SU-DHL-6 (cell line): ENCODE results near the gene TCF21.

Source experiments
- CTCF ChIP-seq: fragments of 200-600 bp; sonication (generic); IDR thresholded peaks from one replicate; pipeline ENCODE4 v1.5.1; 2017; ENCODE audit warnings: antibody characterized with exemption, mild to moderate bottlenecking, low read length, moderate library complexity; ENCODE audit not compliant: insufficient read depth, poor library complexity, severe bottlenecking
- EZH2phosphoT487 ChIP-seq: fragments of 200-600 bp; sonication (generic), shearing (Covaris generic); conservative IDR thresholded peaks from 2 replicates; pipeline ENCODE4 v1.6.1; 2018; ENCODE audit warnings: mild to moderate bottlenecking, antibody characterized with exemption, low read length, moderate library complexity, mixed read lengths

- TF ChIP-seq CTCF (no peak), EZH2phosphoT487 (no peak)
These were observed 2.7 kb upstream of the TCF21 start for GRCh38 chr6:133886104-133886775.
